ENCODE measurements around the gene PPP1R9A. TPM values are rescaled to one million over a fixed set of nuclear protein-coding genes. Genes with fewer than 3 reads are reported as not detected.

Gene PPP1R9A
- total and polyA plus RNA-seq, 8 donors, result 4.7 to 32.4 (median 16.8) TPM

- intact Hi-C loops (cut with DNase I), result no loop called here
- ATAC-seq (no peak), DNase-seq (no peak), FAIRE-seq (no peak)
- Histone ChIP-seq H3K27me3 (no peaks in the 10 kb centered on the region), H3K27ac (no peak overlapping the region), H3K36me3 (no peaks in the 10 kb centered on the region), H3K9me3 (no peaks in the 10 kb centered on the region), H3K4me1 (peaks cover 4 to 18% (median 6%) of the 10 kb centered on the region in 3 donors), H3K4me3 (no peak overlapping the region)
- WGBS, 2 donors, result 67 to 74% methylated on average over 3 of the region's 3 CpGs
- TF ChIP-seq, protein P1, sequence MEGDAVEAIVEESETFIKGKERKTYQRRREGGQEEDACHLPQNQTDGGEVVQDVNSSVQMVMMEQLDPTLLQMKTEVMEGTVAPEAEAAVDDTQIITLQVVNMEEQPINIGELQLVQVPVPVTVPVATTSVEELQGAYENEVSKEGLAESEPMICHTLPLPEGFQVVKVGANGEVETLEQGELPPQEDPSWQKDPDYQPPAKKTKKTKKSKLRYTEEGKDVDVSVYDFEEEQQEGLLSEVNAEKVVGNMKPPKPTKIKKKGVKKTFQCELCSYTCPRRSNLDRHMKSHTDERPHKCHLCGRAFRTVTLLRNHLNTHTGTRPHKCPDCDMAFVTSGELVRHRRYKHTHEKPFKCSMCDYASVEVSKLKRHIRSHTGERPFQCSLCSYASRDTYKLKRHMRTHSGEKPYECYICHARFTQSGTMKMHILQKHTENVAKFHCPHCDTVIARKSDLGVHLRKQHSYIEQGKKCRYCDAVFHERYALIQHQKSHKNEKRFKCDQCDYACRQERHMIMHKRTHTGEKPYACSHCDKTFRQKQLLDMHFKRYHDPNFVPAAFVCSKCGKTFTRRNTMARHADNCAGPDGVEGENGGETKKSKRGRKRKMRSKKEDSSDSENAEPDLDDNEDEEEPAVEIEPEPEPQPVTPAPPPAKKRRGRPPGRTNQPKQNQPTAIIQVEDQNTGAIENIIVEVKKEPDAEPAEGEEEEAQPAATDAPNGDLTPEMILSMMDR (IDR thresholded peaks at IDR 0.05), result no peak
These were observed 195.3 kb downstream of the PPP1R9A start for GRCh38 chr7:95102662-95103061.

GRCh38 chr7:95104739-95105138 is 197.3 kb downstream of the PPP1R9A start:
- peak overlapping the region in 2 of 4 donors; percentile 50 to 52 for H3K27ac ChIP-seq

DNA sequence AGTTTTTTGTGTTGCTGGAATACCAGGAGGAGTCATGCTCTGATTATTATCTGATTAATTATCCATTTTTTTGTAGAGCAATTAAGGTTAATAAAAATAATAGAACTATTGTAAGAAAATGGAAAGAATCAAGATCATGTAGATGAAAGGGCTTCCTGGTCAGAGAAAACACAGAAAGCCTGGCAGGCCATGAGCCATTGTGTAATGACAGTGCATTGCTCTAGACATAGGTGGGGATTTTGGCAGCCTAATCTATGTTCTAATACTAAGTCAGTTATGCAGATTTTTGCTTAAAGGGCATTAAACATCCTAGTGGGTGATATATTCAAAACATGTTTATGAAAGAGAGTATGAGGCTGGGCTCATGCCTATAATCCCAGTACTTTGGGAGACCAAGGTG is 198.2 kb downstream of the PPP1R9A start:
- no peaks in the 10 kb centered on the region for H3K36me3 ChIP-seq
- no peak for DNase-seq
- intact Hi-C loops (cut with DNase I), result no loop called here
- H3K27me3 ChIP-seq, result no peaks in the 10 kb centered on the region
- peak overlapping the region in 2 of 4 donors; percentile 37 to 52 for H3K27ac ChIP-seq
- peaks cover 0 to 15% (median 6%) of the 10 kb centered on the region in 3 donors for H3K4me1 ChIP-seq
- TF ChIP-seq, protein P1 (IDR thresholded peaks at IDR 0.05), result no peak
- ATAC-seq, result peak in 3 of 4 donors; percentile 44 to 54 (median 50)
- no peak overlapping the region for H3K4me3 ChIP-seq
- FAIRE-seq, result no peak
- no peaks in the 10 kb centered on the region for H3K9me3 ChIP-seq

More at GRCh38 chr7:95104739-95105138, 197.3 kb downstream of the PPP1R9A start:
- intact Hi-C loops (cut with DNase I), result no loop called here
- H3K4me3 ChIP-seq, result no peak overlapping the region
- DNase-seq (peak in 3 of 6 donors; percentile 8 to 17 (median 15)), ATAC-seq (peak; percentile 71 to 92 (median 84)), FAIRE-seq (no peak)
- TF ChIP-seq, protein P1 (IDR thresholded peaks at IDR 0.05), result no peak
- no peaks in the 10 kb centered on the region for H3K36me3 ChIP-seq
- H3K9me3 ChIP-seq, result no peaks in the 10 kb centered on the region
- 9 to 23% methylated on average over 1 of the region's 1 CpG for WGBS, 2 donors
- no peaks in the 10 kb centered on the region for H3K27me3 ChIP-seq
- peaks cover 0 to 15% (median 6%) of the 10 kb centered on the region in 3 donors for H3K4me1 ChIP-seq

GRCh38 chr7:95106401-95106800 is 199.0 kb downstream of the PPP1R9A start:
- H3K4me3 ChIP-seq, result no peak overlapping the region
- H3K27ac ChIP-seq, result no peak overlapping the region
- peaks cover 0 to 15% (median 6%) of the 10 kb centered on the region in 3 donors for H3K4me1 ChIP-seq
- H3K36me3 ChIP-seq, result no peaks in the 10 kb centered on the region
- H3K9me3 ChIP-seq, result no peaks in the 10 kb centered on the region
- TF ChIP-seq, protein P1 (IDR thresholded peaks at IDR 0.05), result no peak
- WGBS, 2 donors, result 96 to 98% methylated on average over 2 of the region's 2 CpGs
- no peak for DNase-seq
- intact Hi-C loops (cut with DNase I), result no loop called here
- ATAC-seq, result no peak
- FAIRE-seq, result no peak
- H3K27me3 ChIP-seq, result no peaks in the 10 kb centered on the region

- H3K4me1 ChIP-seq, result no peaks in the 10 kb centered on the region
- ATAC-seq (no peak), FAIRE-seq (no peak), DNase-seq (no peak)
- WGBS, 2 donors, result 95 to 99% methylated on average over 3 of the region's 3 CpGs
- no peak overlapping the region for H3K27ac ChIP-seq
- H3K4me3 ChIP-seq, result no peak overlapping the region
- H3K36me3 ChIP-seq, result no peaks in the 10 kb centered on the region
- no peaks in the 10 kb centered on the region for H3K9me3 ChIP-seq
- intact Hi-C loops (cut with DNase I), result no loop called here
- H3K27me3 ChIP-seq, result no peaks in the 10 kb centered on the region
- TF ChIP-seq, protein P1 (IDR thresholded peaks at IDR 0.05), result no peak
These were observed 203.3 kb downstream of the PPP1R9A start for GRCh38 chr7:95110707-95111106.

All from pancreas (tissue), 10 donors.